ENCODE measurements around the gene EEF1G. TPM values are rescaled to one million over a fixed set of nuclear protein-coding genes. Genes with fewer than 3 reads are reported as not detected.
"Not testable (repeated sequence)": the region's sequence is repeated elsewhere in the genome, so short reads cannot be mapped to it uniquely, and the experiment has no call there.

Gene EEF1G
- total RNA-seq, 1 experiment from 2014 or later: 1,119 TPM

GRCh38 chr11:62561677-62562230, 11.9 kb downstream of the EEF1G start:
- Histone ChIP-seq H3K4me1 (ENCODE audit: control insufficient read depth, insufficient read depth, low read length) (peaks cover 83% of the 10 kb centered on the region), H3K27ac (ENCODE audit: low read length) (peak overlapping the region; percentile 72), H3K36me3 (ENCODE audit: control insufficient read depth, insufficient read depth, low read length) (peaks cover 17% of the 10 kb centered on the region; the same call in 1 of the 2 replicates)
- in situ Hi-C loops (cut with HindIII; ENCODE audit: low pct_unique_long_range_greater_than_20kb, low sequenced_read_pairs); H3K27me3 ChIP-seq (ENCODE audit: control insufficient read depth, insufficient read depth, low read length); ATAC-seq; DNase-seq (ENCODE audit: low read depth, low spot score); intact Hi-C loops (cut with micrococcal nuclease; ENCODE audit: unreplicated experiment); H3K4me3 ChIP-seq (ENCODE audit: low read depth in 2 of 2, low read length in 2 of 2); H3K9me3 ChIP-seq (ENCODE audit: control insufficient read depth, insufficient read depth, low read depth, low read length); BruUV-seq (replicated peaks): not testable (repeated sequence)
- TF ChIP-seq POLR2AphosphoS5 (IDR thresholded peaks at IDR 0.05; ENCODE audit: low read depth, low read length): peak; percentile 36
- ChIA-PET POLR2A (interaction anchor here (0.7 kb wide), 1 partner anchor 8 kb away, joined by 9 read pairs; no protein-coding TSS in a partner anchor), CTCF (interaction anchor here (1.7 kb wide), 1 partner anchor 12 kb away, joined by 7 read pairs; the partner anchor contains the start of gene EEF1G)

- peaks cover 10% of the 10 kb centered on the region; the same call in 1 of the 2 replicates for H3K36me3 ChIP-seq (ENCODE audit: control insufficient read depth, insufficient read depth, low read length)
- peaks cover 85% of the 10 kb centered on the region for H3K4me1 ChIP-seq (ENCODE audit: control insufficient read depth, insufficient read depth, low read length)
- H3K4me3 ChIP-seq (ENCODE audit: low read depth in 2 of 2, low read length in 2 of 2): no peak overlapping the region
- H3K9me3 ChIP-seq (ENCODE audit: control insufficient read depth, insufficient read depth, low read depth, low read length): no peaks in the 10 kb centered on the region
- BruUV-seq (replicated peaks): no TSS peak
- CTCF ChIA-PET: interaction anchor here (0.6 to 1.7 kb wide), 6 partner anchors 13 to 165 kb away, joined by 3 to 9 read pairs (median 4); partner anchors contain the start of gene EEF1G
- peak; percentile 44; the same call in 1 of the 2 replicates for TF ChIP-seq TCF7L2 (IDR thresholded peaks at IDR 0.05; ENCODE audit: low read depth, low read length)
- peak; percentile 69 for TF ChIP-seq POLR2AphosphoS5 (IDR thresholded peaks at IDR 0.05; ENCODE audit: low read depth, low read length)
- TF ChIP-seq CTCF (IDR thresholded peaks at IDR 0.05): peak; percentile 93
- 0 out of 2 replicates have a peak, but pooled peaks have one; percentile 10 for TF ChIP-seq SIN3A (IDR thresholded peaks at IDR 0.05; ENCODE audit: borderline replicate concordance, insufficient read depth, low read depth, low read length)
- TF ChIP-seq REST (IDR thresholded peaks at IDR 0.05; ENCODE audit: insufficient read depth in 1 of 2, low read depth in 2 of 2, low read length in 1 of 2): no peak
- intact Hi-C loops (cut with micrococcal nuclease; ENCODE audit: unreplicated experiment) (no loop called here), in situ Hi-C loops (cut with HindIII; ENCODE audit: low pct_unique_long_range_greater_than_20kb, low sequenced_read_pairs) (no loop called here)
- H3K27me3 ChIP-seq (ENCODE audit: control insufficient read depth, insufficient read depth, low read length): no peaks in the 10 kb centered on the region
- ATAC-seq (peak; percentile 74), DNase-seq (ENCODE audit: low read depth, low spot score) (peak; percentile 95)
- H3K27ac ChIP-seq (ENCODE audit: low read length): peak overlapping the region; percentile 94
- POLR2A ChIA-PET: interaction anchor here (0.5 to 0.7 kb wide), 6 partner anchors 11 to 62 kb away, joined by 3 to 16 read pairs (median 4); partner anchors contain the start of gene AHNAK
Measured at GRCh38 chr11:62560566-62561103, 13.1 kb downstream of the EEF1G start.

- Histone ChIP-seq H3K36me3 (ENCODE audit: control insufficient read depth, insufficient read depth, low read length) (peaks cover 10% of the 10 kb centered on the region; the same call in 1 of the 2 replicates), H3K27ac (ENCODE audit: low read length) (peak overlapping the region; percentile 94), H3K4me1 (ENCODE audit: control insufficient read depth, insufficient read depth, low read length) (peaks cover 92% of the 10 kb centered on the region)
- ATAC-seq; H3K9me3 ChIP-seq (ENCODE audit: control insufficient read depth, insufficient read depth, low read depth, low read length); intact Hi-C loops (cut with micrococcal nuclease; ENCODE audit: unreplicated experiment); H3K4me3 ChIP-seq (ENCODE audit: low read depth in 2 of 2, low read length in 2 of 2); DNase-seq (ENCODE audit: low read depth, low spot score); in situ Hi-C loops (cut with HindIII; ENCODE audit: low pct_unique_long_range_greater_than_20kb, low sequenced_read_pairs); H3K27me3 ChIP-seq (ENCODE audit: control insufficient read depth, insufficient read depth, low read length): not testable (repeated sequence)
- ChIA-PET POLR2A (interaction anchor here (0.7 to 1.2 kb wide), 3 partner anchors 11 to 101 kb away, joined by 3 to 4 read pairs (median 3); partner anchors contain the start of gene AHNAK), CTCF (interaction anchor here (0.6 to 1.4 kb wide), 2 partner anchors 24 to 135 kb away, joined by 3 to 9 read pairs; no protein-coding TSS in a partner anchor)
- TSS peak; percentile 99 for BruUV-seq (replicated peaks)
Measured at GRCh38 chr11:62559626-62560025, 14.1 kb downstream of the EEF1G start.
